ENCODE data around the gene MARK2. TPM values are rescaled to one million over a fixed set of nuclear protein-coding genes. Genes with fewer than 3 reads are reported as not detected.

MARK2 gene
- total and polyA plus RNA-seq, 2 of the 8 experiments (the other 6 are each of a cell fraction or from before 2014, with no cell fraction given), result 19.3 to 58.5 TPM

GRCh38 chr11:63816732-63817131 is 22.2 kb upstream of the MARK2 start:
- Histone ChIP-seq H4K5ac (ENCODE audit: insufficient read length, low read depth, low read length) (no peak overlapping the region), H3K4me3 (ENCODE audit: extremely low read depth in 1 of 4, insufficient read depth in 2 of 4, low read depth in 3 of 4, low read length in 4 of 4) (no peak overlapping the region), H4K20me1 (replicated peaks in 1 of 2; ENCODE audit: control insufficient read depth in 1 of 2, insufficient read depth in 2 of 2, low read length in 2 of 2) (peaks cover 17 to 32% of the 10 kb centered on the region in 2 experiments), H3K79me1 (ENCODE audit: low read depth, low read length) (peaks cover 29% of the 10 kb centered on the region), H2BK5ac (ENCODE audit: low read depth, low read length) (peak overlapping the region; percentile 30; the same call in 1 of the 2 replicates), H3K23me2 (ENCODE audit: low read depth, low read length) (peaks cover 13% of the 10 kb centered on the region; the same call in 1 of the 2 replicates), H3K4me2 (ENCODE audit: insufficient read depth in 1 of 2, low read depth in 2 of 2, low read length in 2 of 2) (no peak overlapping the region), H3K14ac (ENCODE audit: insufficient read length) (no peak overlapping the region), H3K18ac (ENCODE audit: extremely low read depth, low read length) (no peak overlapping the region), H3K4ac (replicated peaks; ENCODE audit: insufficient read length, low read depth, low read length) (no peak overlapping the region), H3K27me3 (replicated peaks in 1 of 4; ENCODE audit: control insufficient read depth in 3 of 4, extremely low read depth in 1 of 4, insufficient read depth in 3 of 4, low read length in 3 of 4) (no peaks in the 10 kb centered on the region; a peak in 1 of 7 replicates), H3K4me1 (replicated peaks in 1 of 4; ENCODE audit: control insufficient read depth in 3 of 4, insufficient read depth in 4 of 4, low read length in 3 of 4) (peaks cover 4 to 16% (median 9%) of the 10 kb centered on the region in 4 experiments; a peak in 6 of 7 replicates), H4K8ac (ENCODE audit: extremely low read depth, insufficient read depth, low read length) (no peak overlapping the region), H3K9me3 (ENCODE audit: insufficient read depth in 2 of 2, low read depth in 1 of 2, low read length in 1 of 2) (no peaks in the 10 kb centered on the region), H3K79me2 (ENCODE audit: control insufficient read depth in 1 of 2, insufficient read depth in 2 of 2, low read length in 2 of 2) (peaks cover 16 to 45% of the 10 kb centered on the region in 2 experiments), H2BK12ac (ENCODE audit: low read depth, low read length) (no peak overlapping the region), H2BK15ac (ENCODE audit: low read length) (no peak overlapping the region), H4K91ac (replicated peaks; ENCODE audit: insufficient read length, low read length) (no peak overlapping the region), H3K9ac (replicated peaks in 1 of 4; ENCODE audit: extremely low read depth in 1 of 4, low read depth in 3 of 4, low read length in 3 of 4) (no peak overlapping the region), H2BK120ac (replicated peaks; ENCODE audit: low read depth, low read length) (no peak overlapping the region), H2AFZ (ENCODE audit: low read length) (no peak overlapping the region), H2AK5ac (ENCODE audit: low read depth, low read length) (no peak overlapping the region), H3K36me3 (ENCODE audit: control insufficient read depth in 2 of 4, insufficient read depth in 4 of 4, low read length in 3 of 4) (peaks cover 36 to 54% (median 48%) of the 10 kb centered on the region in 4 experiments), H3K23ac (ENCODE audit: insufficient read length) (no peak overlapping the region), H3K56ac (replicated peaks; ENCODE audit: insufficient read length, low read depth, low read length) (no peak overlapping the region), H2BK20ac (ENCODE audit: low read length) (no peak overlapping the region), H3K27ac (ENCODE audit: low read depth, low read length) (no peak overlapping the region)
- no peak for FAIRE-seq
- ChIA-PET POLR2A (ENCODE audit: partially characterized antibody) (interaction anchor here (0.9 to 9.0 kb wide), 7 partner anchors 12 to 162 kb away, joined by 3 to 85 read pairs (median 3); partner anchors contain the start of gene ZFTA), CTCF (ENCODE audit: partially characterized antibody) (interaction anchor here (0.7 to 4.3 kb wide), 4 partner anchors 13 to 1076 kb away, joined by 3 to 17 read pairs (median 5); no protein-coding TSS in a partner anchor)
- WGBS, 2 experiments (ENCODE audit: extremely low coverage in 1 of 2, insufficient coverage in 1 of 2, insufficient read length in 1 of 2, insufficient replicate concordance in 2 of 2, low coverage in 1 of 2, low lambda C conversion rate in 2 of 2, missing lambda C conversion rate in 1 of 2), result 93% methylated on average over 3 of the region's 3 CpGs; no CpG with 5 or more reads in 1 of the 2 experiments
- no peak for DNase-seq (ENCODE audit: low read depth in 1 of 2, low spot score in 2 of 2)
- no peak for TF ChIP-seq NANOG (IDR thresholded peaks at IDR 0.05; ENCODE audit: insufficient read depth, low read depth, low read length, poor library complexity, severe bottlenecking)
- TF ChIP-seq SIN3A (conservative IDR thresholded peaks at IDR 0.05 in 1 of 2, IDR thresholded peaks at IDR 0.05 in 1 of 2; ENCODE audit: low read depth in 1 of 2, low read length in 2 of 2), result no peak
- no peak for TF ChIP-seq RAD21 (IDR thresholded peaks at IDR 0.05 in 1 of 2, conservative IDR thresholded peaks at IDR 0.05 in 1 of 2; ENCODE audit: low read depth in 2 of 2, low read length in 2 of 2)
- no peak for TF ChIP-seq RBBP5 (IDR thresholded peaks at IDR 0.05; ENCODE audit: borderline replicate concordance, low read depth, low read length)
- no peak for TF ChIP-seq GABPA (IDR thresholded peaks at IDR 0.05; ENCODE audit: borderline replicate concordance, insufficient read depth, low read length)
- TF ChIP-seq SIRT6 (IDR thresholded peaks at IDR 0.05; ENCODE audit: low read length), result no peak
- TF ChIP-seq YY1 (IDR thresholded peaks at IDR 0.05; ENCODE audit: low read depth, low read length), result no peak
- no peak for TF ChIP-seq JUN (IDR thresholded peaks at IDR 0.05; ENCODE audit: low read depth, low read length)
- no peak for TF ChIP-seq CBX5 (IDR thresholded peaks at IDR 0.05; ENCODE audit: low read depth, low read length)
- no peak for TF ChIP-seq EP300 (IDR thresholded peaks at IDR 0.05; ENCODE audit: borderline replicate concordance in 1 of 2, low read depth in 2 of 2, low read length in 2 of 2)
- TF ChIP-seq PHF8 (conservative IDR thresholded peaks at IDR 0.05; ENCODE audit: low read depth, low read length), result no peak
- TF ChIP-seq SP1 (IDR thresholded peaks at IDR 0.05; ENCODE audit: low read depth, low read length), result no peak
